A549 (cell line): ENCODE data around the gene B3GNT5. TPM values are rescaled to one million over a fixed set of nuclear protein-coding genes. Genes with fewer than 3 reads are reported as not detected.

Source experiments
- ATAC-seq, 2 experiments: fragments of 200-7000 bp in 1 of 2; fragments of >200 bp in 1 of 2; cut with Nextera tagmentation in 1 of 2; cut with Tn5 transposase in 1 of 2; 3 replicates each; pipeline versions ENCODE4 v1.8.0 to v1.9.1; 2018 to 2020; ENCODE audit warnings: mild to moderate bottlenecking in 1 of 2, moderate library complexity in 1 of 2
- CTCF ChIA-PET: fragments of 300-600 bp; sonication (Branson Sonifier 250); formaldehyde crosslinking; extraction: SDS; loops from one replicate; lab custom pipeline; 2021; ENCODE audit warnings: antibody characterized with exemption, inconsistent platforms; lab: Yijun Ruan, JAX
- POLR2A ChIA-PET: fragments of 350-600 bp; formaldehyde crosslinking; extraction: SDS; loops from one replicate; lab custom pipeline; 2021; ENCODE audit warnings: antibody characterized with exemption, inconsistent platforms; lab: Yijun Ruan, JAX
- DNase-seq, 2 experiments: peaks; one replicate each; pipeline versions ENCODE4 v3.0.0 to v3.0.0-alpha.2; 2011 to 2016; ENCODE audit warnings: low read depth in 1 of 2, low spot score in 1 of 2
- FAIRE-seq: peaks from 2 replicates; lab custom pipeline; 2011; peaks lifted over from hg19 to GRCh38; lab: Jason Lieb, UNC
- H3K27ac ChIP-seq, 2 experiments: fragments of >200 bp; sonication (Bioruptor Twin); formaldehyde crosslinking; 3 replicates each; pipeline ENCODE4 v1.5.1; 2016 to 2017
- H3K4me1 ChIP-seq: fragments of >200 bp; sonication (Bioruptor Twin); formaldehyde crosslinking; 3 replicates; pipeline ENCODE4 v1.6.1; 2016
- H3K4me2 ChIP-seq: fragments of >200 bp; sonication (Bioruptor Twin); formaldehyde crosslinking; 3 replicates; pipeline ENCODE4 v1.6.1; 2016
- H3K4me3 ChIP-seq: fragments of >200 bp; sonication (Bioruptor Twin); formaldehyde crosslinking; 3 replicates; pipeline ENCODE4 v1.5.1; 2016
- H3K9me3 ChIP-seq: fragments of >200 bp; sonication (Bioruptor Twin); formaldehyde crosslinking; 3 replicates; pipeline ENCODE4 v1.6.1; 2016
- BCL3 ChIP-seq: fragments of >200 bp; sonication (Bioruptor Twin); formaldehyde crosslinking; IDR thresholded peaks from 3 replicates; pipeline ENCODE4 v1.6.1; 2016
- CBX2 ChIP-seq: fragments of 200-600 bp; sonication (generic); IDR thresholded peaks from 2 replicates; pipeline ENCODE4 v1.6.1; 2016; ENCODE audit warnings: low read depth, mild to moderate bottlenecking, borderline replicate concordance
- CBX8 ChIP-seq: fragments of 200-600 bp; sonication (generic); IDR thresholded peaks from 2 replicates; pipeline ENCODE4 v1.6.1; 2016
- EP300 ChIP-seq, 2 experiments: fragments of >200 bp; sonication (Bioruptor Twin); formaldehyde crosslinking; IDR thresholded peaks; 2 replicates in 1 of 2; 3 replicates in 1 of 2; pipeline ENCODE4 v1.6.1; 2016 to 2017
- FOSL2 ChIP-seq, 2 experiments: fragments of 450-650 bp in 1 of 2; fragments of >200 bp in 1 of 2; sonication (Bioruptor Twin) in 1 of 2; formaldehyde crosslinking; IDR thresholded peaks; 2 replicates each; pipeline versions ENCODE4 v1.5.0 to v1.6.1; 2016 to 2020; ENCODE audit warnings: mild to moderate bottlenecking in 1 of 2, moderate library complexity in 1 of 2
- GATA3 ChIP-seq: IDR thresholded peaks from 2 replicates; pipeline ENCODE4 v1.6.1; 2012; ENCODE audit warnings: borderline replicate concordance
- HEYL ChIP-seq: fragments of 250-450 bp; sonication (Bioruptor Pico); IDR thresholded peaks from 2 replicates; pipeline ENCODE4 v1.8.0; 2021; ENCODE audit warnings: mild to moderate bottlenecking, moderate library complexity
- HOXA7 ChIP-seq: fragments of 250-450 bp; sonication (Bioruptor Pico); IDR thresholded peaks from 2 replicates; pipeline ENCODE4 v1.5.0; 2020; ENCODE audit warnings: mild to moderate bottlenecking, moderate library complexity
- HOXB5 ChIP-seq: fragments of 250-450 bp; sonication (Bioruptor Pico); IDR thresholded peaks from 2 replicates; pipeline ENCODE4 v1.5.0; 2020; ENCODE audit warnings: mild to moderate bottlenecking, moderate library complexity
- JUNB ChIP-seq: fragments of >200 bp; sonication (Bioruptor Twin); formaldehyde crosslinking; IDR thresholded peaks from 2 replicates; pipeline ENCODE4 v1.6.1; 2016
- KDM5A ChIP-seq: fragments of 200-600 bp; sonication (generic); IDR thresholded peaks from 2 replicates; pipeline ENCODE4 v1.6.1; 2016; ENCODE audit warnings: antibody characterized with exemption, mild to moderate bottlenecking
- MAFK ChIP-seq: fragments of 450-650 bp; IDR thresholded peaks from 2 replicates; pipeline ENCODE4 v1.6.1; 2014; ENCODE audit not compliant: partially characterized antibody
- MAX ChIP-seq: IDR thresholded peaks from 2 replicates; pipeline ENCODE4 v1.6.1; 2012
- MAZ ChIP-seq: fragments of 150-350 bp; IDR thresholded peaks from 2 replicates; pipeline ENCODE4 v1.6.1; 2014; ENCODE audit warnings: antibody characterized with exemption, low read depth, low read length, borderline replicate concordance
- NR3C1 ChIP-seq: fragments of >200 bp; sonication (Bioruptor Twin); formaldehyde crosslinking; IDR thresholded peaks from 3 replicates; pipeline ENCODE4 v1.6.1; 2017
- PBX3 ChIP-seq: IDR thresholded peaks from 2 replicates; pipeline ENCODE4 v1.6.1; 2012
- RAD21 ChIP-seq, 2 experiments: fragments of >200 bp in 1 of 2; sonication (Bioruptor Twin) in 1 of 2; formaldehyde crosslinking in 1 of 2; IDR thresholded peaks in 1 of 2; conservative IDR thresholded peaks in 1 of 2; 2 replicates in 1 of 2; 3 replicates in 1 of 2; pipeline ENCODE4 v1.6.1; 2012 to 2018; ENCODE audit warnings: inconsistent platforms in 1 of 2
- RARB ChIP-seq: fragments of 250-450 bp; sonication (Bioruptor Pico); IDR thresholded peaks from 2 replicates; pipeline ENCODE4 v1.8.0; 2021; ENCODE audit warnings: mild to moderate bottlenecking, moderate library complexity
- RFX5 ChIP-seq: fragments of 450-650 bp; IDR thresholded peaks from 2 replicates; pipeline ENCODE4 v1.7.1; 2014; ENCODE audit warnings: antibody characterized with exemption, mild to moderate bottlenecking, moderate library complexity
- SREBF2 ChIP-seq: fragments of 450-650 bp; IDR thresholded peaks from 2 replicates; pipeline ENCODE4 v1.6.1; 2014; ENCODE audit warnings: mild to moderate bottlenecking, moderate library complexity
- TP53 ChIP-seq: fragments of 250-450 bp; sonication (Bioruptor Pico); IDR thresholded peaks from 2 replicates; pipeline ENCODE4 v1.5.0; 2021; ENCODE audit warnings: mild to moderate bottlenecking, moderate library complexity
- WGBS: methylation state at CpG from one replicate; pipeline ENCODE4 v1.1.6; 2017; ENCODE audit errors: missing lambda C conversion rate; 5-methylcytosine and 5-hydroxymethylcytosine counted together
- polyA plus RNA-seq, 4 experiments: library from polyadenylated mRNA; depleted of rRNA in 3 of 4; stranded (reverse); fragments of >200 nt; fragmentation: RNase III in 1 of 4; extraction: RNeasy Plus Mini Kit Qiagen cat#74134 plus additional on column Dnase treatment in 1 of 4; gene quantifications; 2 replicates in 3 of 4; 3 replicates in 1 of 4; pipeline ENCODE4 v1.2.3, GENCODE V29; 2011 to 2017

The B3GNT5 gene
- polyA plus RNA-seq, 2 of the 4 experiments (the other 2 are of a cell fraction) = 4.7 to 11.7 TPM

- 72% methylated on average over 11 of the region's 11 CpGs for WGBS
- no peak for ATAC-seq
- H3K27ac ChIP-seq = no peak overlapping the region
- DNase-seq = no peak
- no peaks in the 10 kb centered on the region for H3K9me3 ChIP-seq
- TF ChIP-seq CBX2 (no peak), HOXB5 (no peak), HEYL (no peak), FOSL2 (IDR thresholded peaks at IDR 0.05) (no peak), FOSL2 (CRISPR knock-in tag; IDR thresholded peaks at IDR 0.05) (no peak), RAD21 (conservative IDR thresholded peaks at IDR 0.05 in 1 of 2, IDR thresholded peaks at IDR 0.05 in 1 of 2) (no peak), JUNB (no peak), GATA3 (no peak), TP53 (no peak), NR3C1 (no peak), MAFK (no peak), BCL3 (no peak), KDM5A (no peak), PBX3 (no peak), MAX (no peak), RFX5 (no peak), RARB (no peak), SREBF2 (no peak), EP300 (IDR thresholded peaks at IDR 0.05) (no peak)
- ChIA-PET CTCF (interaction anchor here (1.1 kb wide), 1 partner anchor 40 kb away, joined by 4 read pairs; no protein-coding TSS in a partner anchor), POLR2A (no interaction called here)
- FAIRE-seq = no peak
- H3K4me3 ChIP-seq = no peak overlapping the region
- no peaks in the 10 kb centered on the region for H3K4me1 ChIP-seq
- no peak overlapping the region for H3K4me2 ChIP-seq
These were observed 28.7 kb upstream of the B3GNT5 start for GRCh38 chr3:183224180-183224970.

GRCh38 chr3:183226333-183226890, 26.6 kb upstream of the B3GNT5 start:
- no peak overlapping the region for H3K4me2 ChIP-seq
- no peaks in the 10 kb centered on the region for H3K4me1 ChIP-seq
- H3K4me3 ChIP-seq = no peak overlapping the region
- 79% methylated on average over 9 of the region's 9 CpGs for WGBS
- TF ChIP-seq RFX5 (no peak), CBX8 (no peak), RAD21 (conservative IDR thresholded peaks at IDR 0.05 in 1 of 2, IDR thresholded peaks at IDR 0.05 in 1 of 2) (no peak), HEYL (no peak), CBX2 (no peak), PBX3 (no peak), MAZ (no peak), HOXA7 (no peak)
- H3K27ac ChIP-seq = no peak overlapping the region
- DNase-seq (no peak), FAIRE-seq (no peak), ATAC-seq (no peak)
- ChIA-PET CTCF (no interaction called here), POLR2A (no interaction called here)
- no peaks in the 10 kb centered on the region for H3K9me3 ChIP-seq
